ENCODE measurements around the gene MYRIP. TPM values are rescaled to one million over a fixed set of nuclear protein-coding genes. Genes with fewer than 3 reads are reported as not detected.

Gene MYRIP
- total and polyA plus RNA-seq, 4 experiments from 2014 or later = not detected

- H3K27ac Mint-ChIP-seq = peak overlapping the region in 3 of 7 donors; percentile 2 to 73 (median 62)
- POLR2A ChIA-PET (ENCODE audit: partially characterized antibody) = no interaction called here
- no peaks in the 10 kb centered on the region for H3K27me3 ChIP-seq (ENCODE audit: insufficient read depth, low read length)
Observed at GRCh38 chr3:40200692-40201316, 391.4 kb downstream of the MYRIP start.

DNA sequence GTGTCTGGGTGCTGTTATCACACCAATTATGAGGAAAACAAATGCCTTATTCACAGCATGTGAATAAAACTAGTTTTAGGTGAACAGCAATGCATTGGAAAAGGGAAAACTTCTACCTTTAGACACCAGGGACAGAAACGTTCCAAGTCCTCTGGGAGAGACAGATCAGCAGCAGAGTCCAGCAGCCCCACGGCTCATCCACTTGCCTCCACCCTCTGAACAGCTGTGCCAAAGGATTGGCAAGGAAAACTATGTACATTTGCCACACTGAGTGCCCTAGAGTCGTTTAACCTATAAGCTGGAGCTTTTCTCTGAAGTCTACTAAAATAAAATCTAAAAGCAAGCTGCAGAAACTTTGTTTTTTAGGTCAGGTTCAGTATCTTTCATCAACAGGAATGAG is 392.4 kb downstream of the MYRIP start:
- Histone ChIP-seq H3K27me3 (ENCODE audit: insufficient read depth, low read length) (no peaks in the 10 kb centered on the region), H3K27ac (ENCODE audit: low read depth, low read length) (no peak overlapping the region), H3K4me1 (ENCODE audit: insufficient read depth, low read length) (no peaks in the 10 kb centered on the region), H3K4me3 (ENCODE audit: low read length in 2 of 2) (no peak overlapping the region), H3K9me3 (ENCODE audit: control insufficient read depth in 1 of 2, low read length in 2 of 2) (no peaks in the 10 kb centered on the region), H3K36me3 (ENCODE audit: insufficient read depth, low read length) (no peaks in the 10 kb centered on the region)
- H3K27me3 Mint-ChIP-seq = peaks cover 0 to 1% of the 10 kb centered on the region in 2 donors
- POLR2A ChIA-PET (ENCODE audit: partially characterized antibody) = no interaction called here
- intact Hi-C loops (cut with micrococcal nuclease) = no loop called here
- no peaks in the 10 kb centered on the region for H3K36me3 Mint-ChIP-seq
- H3K4me1 Mint-ChIP-seq = peaks cover 0 to 11% (median 6%) of the 10 kb centered on the region in 4 donors
- no peak overlapping the region for H3K27ac Mint-ChIP-seq
- no peak overlapping the region for H3K4me3 Mint-ChIP-seq
- DNase-seq = no peak
- no peaks in the 10 kb centered on the region for H3K9me3 Mint-ChIP-seq
- CTCF ChIA-PET (ENCODE audit: partially characterized antibody) = interaction anchor here (5.3 kb wide), 1 partner anchor 9 kb away, joined by 33 read pairs; no protein-coding TSS in a partner anchor

More at GRCh38 chr3:40200692-40201316, 391.4 kb downstream of the MYRIP start:
- Mint-ChIP-seq H3K4me3 (peak overlapping the region in 4 of 8 donors; percentile 3 to 69 (median 32)), H3K36me3 (no peaks in the 10 kb centered on the region), H3K4me1 (peaks cover 0 to 11% (median 6%) of the 10 kb centered on the region in 4 donors), H3K9me3 (no peaks in the 10 kb centered on the region), H3K27me3 (peaks cover 0 to 1% of the 10 kb centered on the region in 2 donors)
- no peaks in the 10 kb centered on the region for H3K36me3 ChIP-seq (ENCODE audit: insufficient read depth, low read length)
- no peak for DNase-seq
- no peak overlapping the region for H3K27ac ChIP-seq (ENCODE audit: low read depth, low read length)
- no peak overlapping the region for H3K4me3 ChIP-seq (ENCODE audit: low read length in 2 of 2)
- CTCF ChIA-PET (ENCODE audit: partially characterized antibody) = interaction anchor here (1.0 to 5.3 kb wide), 4 partner anchors 8 to 21 kb away, joined by 4 to 33 read pairs (median 4); no protein-coding TSS in a partner anchor
- H3K4me1 ChIP-seq (ENCODE audit: insufficient read depth, low read length) = no peaks in the 10 kb centered on the region
- no peaks in the 10 kb centered on the region for H3K9me3 ChIP-seq (ENCODE audit: control insufficient read depth in 1 of 2, low read length in 2 of 2)
- intact Hi-C loops (cut with micrococcal nuclease) = no loop called here

DNA sequence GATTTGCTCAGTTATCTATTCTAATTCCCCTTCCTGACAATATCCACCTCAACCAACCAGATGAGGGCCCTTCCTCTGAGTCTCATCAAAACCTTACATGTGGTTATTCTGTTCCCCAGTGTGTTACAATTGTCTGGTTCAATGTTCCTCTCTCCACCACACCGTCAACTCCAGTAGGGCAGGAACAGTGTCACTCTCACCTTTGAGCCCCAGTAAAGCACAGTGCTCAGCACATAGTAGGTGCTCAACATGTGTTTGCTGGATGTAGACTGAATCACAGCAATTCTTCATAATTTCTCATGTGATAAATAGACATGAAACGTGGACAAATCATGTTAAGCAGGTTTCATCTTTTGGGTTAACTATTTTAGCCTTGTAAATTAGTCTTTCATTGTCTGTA is 397.1 kb downstream of the MYRIP start:
- ChIA-PET POLR2A (ENCODE audit: partially characterized antibody) (no interaction called here), CTCF (ENCODE audit: partially characterized antibody) (no interaction called here)
- Mint-ChIP-seq H3K4me1 (no peaks in the 10 kb centered on the region), H3K9me3 (no peaks in the 10 kb centered on the region), H3K36me3 (no peaks in the 10 kb centered on the region), H3K4me3 (no peak overlapping the region), H3K27ac (no peak overlapping the region), H3K27me3 (no peaks in the 10 kb centered on the region)
- intact Hi-C loops (cut with micrococcal nuclease) = no loop called here
- H3K27ac ChIP-seq (ENCODE audit: low read depth, low read length) = no peak overlapping the region
- no peaks in the 10 kb centered on the region for H3K4me1 ChIP-seq (ENCODE audit: insufficient read depth, low read length)
- H3K9me3 ChIP-seq (ENCODE audit: control insufficient read depth in 1 of 2, low read length in 2 of 2) = no peaks in the 10 kb centered on the region
- H3K36me3 ChIP-seq (ENCODE audit: insufficient read depth, low read length) = no peaks in the 10 kb centered on the region
- no peak for DNase-seq
- H3K4me3 ChIP-seq (ENCODE audit: low read length in 2 of 2) = no peak overlapping the region
- no peaks in the 10 kb centered on the region for H3K27me3 ChIP-seq (ENCODE audit: insufficient read depth, low read length)

- Mint-ChIP-seq H3K4me1 (no peaks in the 10 kb centered on the region), H3K36me3 (no peaks in the 10 kb centered on the region), H3K4me3 (no peak overlapping the region), H3K27ac (no peak overlapping the region), H3K27me3 (no peaks in the 10 kb centered on the region), H3K9me3 (no peaks in the 10 kb centered on the region)
- no peak overlapping the region for H3K4me3 ChIP-seq (ENCODE audit: low read length in 2 of 2)
- no peaks in the 10 kb centered on the region for H3K9me3 ChIP-seq (ENCODE audit: control insufficient read depth in 1 of 2, low read length in 2 of 2)
- H3K27me3 ChIP-seq (ENCODE audit: insufficient read depth, low read length) = no peaks in the 10 kb centered on the region
- H3K4me1 ChIP-seq (ENCODE audit: insufficient read depth, low read length) = no peaks in the 10 kb centered on the region
- DNase-seq = no peak
- no peak overlapping the region for H3K27ac ChIP-seq (ENCODE audit: low read depth, low read length)
- ChIA-PET CTCF (ENCODE audit: partially characterized antibody) (no interaction called here), POLR2A (ENCODE audit: partially characterized antibody) (no interaction called here)
- H3K36me3 ChIP-seq (ENCODE audit: insufficient read depth, low read length) = no peaks in the 10 kb centered on the region
- intact Hi-C loops (cut with micrococcal nuclease) = no loop called here
Observed at GRCh38 chr3:40207796-40208195, 398.4 kb downstream of the MYRIP start.

DNA sequence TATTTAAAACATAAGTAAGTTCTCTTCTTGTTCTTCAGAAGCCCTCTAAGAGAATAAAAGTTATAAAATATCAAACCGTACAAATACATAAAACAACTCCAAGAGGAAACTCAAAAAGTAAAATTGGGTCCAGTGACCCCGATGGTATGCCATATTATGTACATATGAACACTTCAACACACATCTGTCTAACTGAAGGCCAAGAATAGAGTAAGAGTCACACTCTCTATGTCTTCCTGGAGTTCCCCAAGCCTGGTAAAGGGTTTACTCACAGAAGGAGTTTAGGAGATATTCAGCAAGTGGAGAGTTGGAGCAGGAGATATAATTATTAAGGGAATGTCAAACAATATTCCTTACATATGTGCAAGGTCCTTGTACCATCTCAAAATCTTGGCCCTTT is 398.8 kb downstream of the MYRIP start:
- H3K9me3 ChIP-seq (ENCODE audit: control insufficient read depth in 1 of 2, low read length in 2 of 2) = no peaks in the 10 kb centered on the region
- intact Hi-C loops (cut with micrococcal nuclease) = no loop called here
- H3K4me3 Mint-ChIP-seq = no peak overlapping the region

GRCh38 chr3:40211579-40211978 is 402.2 kb downstream of the MYRIP start:
- no peaks in the 10 kb centered on the region for H3K4me1 Mint-ChIP-seq
- Histone ChIP-seq H3K36me3 (ENCODE audit: insufficient read depth, low read length) (no peaks in the 10 kb centered on the region), H3K27me3 (ENCODE audit: insufficient read depth, low read length) (no peaks in the 10 kb centered on the region), H3K9me3 (ENCODE audit: control insufficient read depth in 1 of 2, low read length in 2 of 2) (no peaks in the 10 kb centered on the region), H3K27ac (ENCODE audit: low read depth, low read length) (no peak overlapping the region), H3K4me3 (ENCODE audit: low read length in 2 of 2) (no peak overlapping the region), H3K4me1 (ENCODE audit: insufficient read depth, low read length) (no peaks in the 10 kb centered on the region)
- no peaks in the 10 kb centered on the region for H3K27me3 Mint-ChIP-seq
- intact Hi-C loops (cut with micrococcal nuclease) = no loop called here
- no peaks in the 10 kb centered on the region for H3K9me3 Mint-ChIP-seq
- POLR2A ChIA-PET (ENCODE audit: partially characterized antibody) = no interaction called here
- H3K4me3 Mint-ChIP-seq = no peak overlapping the region
- H3K36me3 Mint-ChIP-seq = no peaks in the 10 kb centered on the region
- no peak overlapping the region for H3K27ac Mint-ChIP-seq
- no peak for DNase-seq
- CTCF ChIA-PET (ENCODE audit: partially characterized antibody) = no interaction called here

More for the DNA sequence above, 398.8 kb downstream of the MYRIP start:
- ChIA-PET POLR2A (ENCODE audit: partially characterized antibody) (no interaction called here), CTCF (ENCODE audit: partially characterized antibody) (no interaction called here)
- no peaks in the 10 kb centered on the region for H3K36me3 ChIP-seq (ENCODE audit: insufficient read depth, low read length)
- no peaks in the 10 kb centered on the region for H3K4me1 ChIP-seq (ENCODE audit: insufficient read depth, low read length)
- Mint-ChIP-seq H3K9me3 (no peaks in the 10 kb centered on the region), H3K36me3 (no peaks in the 10 kb centered on the region), H3K27ac (no peak overlapping the region), H3K4me1 (no peaks in the 10 kb centered on the region), H3K27me3 (no peaks in the 10 kb centered on the region)
- H3K27ac ChIP-seq (ENCODE audit: low read depth, low read length) = no peak overlapping the region
- H3K27me3 ChIP-seq (ENCODE audit: insufficient read depth, low read length) = no peaks in the 10 kb centered on the region
- DNase-seq = no peak
- H3K4me3 ChIP-seq (ENCODE audit: low read length in 2 of 2) = no peak overlapping the region

DNA sequence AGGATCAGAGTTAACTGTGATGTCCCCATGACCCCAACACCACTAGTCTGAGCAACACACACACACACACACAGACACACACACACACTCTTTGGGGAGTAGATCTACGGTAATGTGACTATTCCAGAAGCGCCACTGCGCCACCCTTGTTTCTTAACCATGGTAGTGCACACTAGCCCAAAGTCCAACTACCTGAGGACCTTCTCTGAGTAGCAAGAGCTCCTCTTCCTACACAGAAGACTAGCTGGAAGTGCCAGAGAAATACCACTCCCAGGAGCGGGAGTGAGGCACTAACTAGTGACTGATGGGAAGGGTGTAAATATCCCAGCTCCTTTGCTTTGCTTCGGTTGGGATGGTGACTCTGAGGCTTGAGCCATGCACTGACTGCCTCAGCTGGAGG is 404.1 kb downstream of the MYRIP start:
- intact Hi-C loops (cut with micrococcal nuclease) = no loop called here
- no peak overlapping the region for H3K27ac Mint-ChIP-seq
- CTCF ChIA-PET (ENCODE audit: partially characterized antibody) = interaction anchor here (1.0 to 1.6 kb wide), 3 partner anchors 21 to 1978 kb away, joined by 3 to 5 read pairs (median 3); no protein-coding TSS in a partner anchor

More for the DNA sequence above, 404.1 kb downstream of the MYRIP start:
- no peak overlapping the region for H3K4me3 ChIP-seq (ENCODE audit: low read length in 2 of 2)
- H3K27me3 ChIP-seq (ENCODE audit: insufficient read depth, low read length) = no peaks in the 10 kb centered on the region
- no peaks in the 10 kb centered on the region for H3K4me1 ChIP-seq (ENCODE audit: insufficient read depth, low read length)
- Mint-ChIP-seq H3K9me3 (no peaks in the 10 kb centered on the region), H3K36me3 (no peaks in the 10 kb centered on the region), H3K4me1 (no peaks in the 10 kb centered on the region), H3K4me3 (no peak overlapping the region), H3K27me3 (no peaks in the 10 kb centered on the region)
- DNase-seq = no peak
- no peaks in the 10 kb centered on the region for H3K9me3 ChIP-seq (ENCODE audit: control insufficient read depth in 1 of 2, low read length in 2 of 2)
- H3K27ac ChIP-seq (ENCODE audit: low read depth, low read length) = no peak overlapping the region
- H3K36me3 ChIP-seq (ENCODE audit: insufficient read depth, low read length) = no peaks in the 10 kb centered on the region
- POLR2A ChIA-PET (ENCODE audit: partially characterized antibody) = no interaction called here

All from CD4-positive, alpha-beta memory T cell (primary cell).